Neutrophil (primary cell): ENCODE measurements around the gene ZNF837.
"Not testable (repeated sequence)": the region's sequence is repeated elsewhere in the genome, so short reads cannot be mapped to it uniquely, and the experiment has no call there.

Experiments
- H3K27ac ChIP-seq: fragments of 200-600 bp; sonication (generic); 2 replicates; pipeline ENCODE4 v1.5.1; 2016; ENCODE audit warnings: mild to moderate bottlenecking, moderate library complexity
- H3K27me3 ChIP-seq: fragments of 200-600 bp; sonication (generic); 2 replicates; pipeline ENCODE4 v1.6.0; 2016; ENCODE audit warnings: mild to moderate bottlenecking
- H3K36me3 ChIP-seq: fragments of 200-600 bp; sonication (generic); 2 replicates; pipeline ENCODE4 v1.5.1; 2017
- H3K4me1 ChIP-seq, 2 experiments: fragments of 200-600 bp in 1 of 2; sonication (generic) in 1 of 2; 1 replicate in 1 of 2; 2 replicates in 1 of 2; pipeline versions ENCODE4 v1.5.1 to v1.6.1; 2013 to 2016; ENCODE audit warnings: low read depth in 1 of 2, low read length in 1 of 2, mild to moderate bottlenecking in 1 of 2, moderate library complexity in 1 of 2; ENCODE audit not compliant: control insufficient read depth in 1 of 2, insufficient read depth in 1 of 2
- H3K4me3 ChIP-seq, 2 experiments: fragments of 200-600 bp in 1 of 2; sonication (generic) in 1 of 2; 1 replicate in 1 of 2; 2 replicates in 1 of 2; pipeline ENCODE4 v1.5.1; 2013 to 2016; ENCODE audit warnings: low read depth in 1 of 2, low read length in 1 of 2, mild to moderate bottlenecking in 1 of 2, moderate library complexity in 1 of 2
- H3K9me3 ChIP-seq: fragments of 200-600 bp; sonication (generic); 2 replicates; pipeline ENCODE4 v1.5.1; 2016
- CTCF ChIP-seq: fragments of 200-600 bp; sonication (generic); IDR thresholded peaks from 2 replicates; pipeline ENCODE4 v1.5.1; 2016; ENCODE audit warnings: antibody characterized with exemption

The ZNF837 gene

GRCh38 chr19:58380037-58380661 lies 681 bp downstream of the ZNF837 start:
- no peak for TF ChIP-seq CTCF
- Histone ChIP-seq H3K4me3 (peak overlapping the region; percentile 67 to 95), H3K4me1 (peaks cover 17 to 19% of the 10 kb centered on the region in 2 experiments), H3K27me3 (no peaks in the 10 kb centered on the region), H3K9me3 (no peaks in the 10 kb centered on the region), H3K27ac (peak overlapping the region; percentile 90), H3K36me3 (no peaks in the 10 kb centered on the region)

- H3K27me3 ChIP-seq, result no peaks in the 10 kb centered on the region
- H3K27ac ChIP-seq, result no peak overlapping the region
- H3K9me3 ChIP-seq, result no peaks in the 10 kb centered on the region
- H3K36me3 ChIP-seq, result no peaks in the 10 kb centered on the region
- H3K4me3 ChIP-seq, result no peak overlapping the region
- H3K4me1 ChIP-seq, result peaks cover 17 to 19% of the 10 kb centered on the region in 2 experiments
- TF ChIP-seq CTCF, result no peak
Observed at GRCh38 chr19:58379246-58379645, 1.6 kb downstream of the ZNF837 start.

GRCh38 chr19:58376724-58377123 lies 4.1 kb downstream of the ZNF837 start:
- H3K4me1 ChIP-seq, result peaks cover 14 to 16% of the 10 kb centered on the region in 2 experiments
- H3K27ac ChIP-seq, result not testable (repeated sequence)

GRCh38 chr19:58374200-58374599 lies 6.6 kb downstream of the ZNF837 start:
- TF ChIP-seq CTCF, result no peak
- no peaks in the 10 kb centered on the region for H3K27me3 ChIP-seq
- H3K9me3 ChIP-seq, result no peaks in the 10 kb centered on the region

More at GRCh38 chr19:58376724-58377123, 4.1 kb downstream of the ZNF837 start:
- H3K27me3 ChIP-seq, H3K4me3 ChIP-seq, H3K9me3 ChIP-seq, H3K36me3 ChIP-seq: not testable (repeated sequence)

GRCh38 chr19:58372311-58373133 lies 8.3 kb downstream of the ZNF837 start:
- no peaks in the 10 kb centered on the region for H3K36me3 ChIP-seq
- no peak for TF ChIP-seq CTCF
- H3K27me3 ChIP-seq, result no peaks in the 10 kb centered on the region
- H3K4me3 ChIP-seq, result no peak overlapping the region
- no peaks in the 10 kb centered on the region for H3K9me3 ChIP-seq
- no peaks in the 10 kb centered on the region for H3K4me1 ChIP-seq
- no peak overlapping the region for H3K27ac ChIP-seq

More at GRCh38 chr19:58374200-58374599, 6.6 kb downstream of the ZNF837 start:
- H3K36me3 ChIP-seq, result no peaks in the 10 kb centered on the region
- H3K4me3 ChIP-seq, result no peak overlapping the region
- no peaks in the 10 kb centered on the region for H3K4me1 ChIP-seq
- H3K27ac ChIP-seq, result no peak overlapping the region
